HG03025 (cell line): ENCODE results near the gene LRRC19.

ENCODE experiments used
- ATAC-seq: cut with Tn5 transposase; IDR thresholded peaks from one replicate; pipeline ENCODE4 v1.9.1; 2021; ENCODE audit warnings: mild to moderate bottlenecking, moderate library complexity; ENCODE audit not compliant: unreplicated experiment, low FRiP score

LRRC19 gene

GRCh38 chr9:27005491-27005890 lies at the start of gene LRRC19:
Gene LRRC19 (minus strand): TSS chr9:27005672. CDS start chr9:26999694, 5,978 bp downstream.
- ATAC-seq, result no peak

- ATAC-seq, result no peak
Measured at GRCh38 chr9:27054841-27055240, 49.4 kb upstream of the LRRC19 start.

- no peak for ATAC-seq
Measured at GRCh38 chr9:27054125-27054524, 48.7 kb upstream of the LRRC19 start.

GRCh38 chr9:27053369-27054022 lies 48.0 kb upstream of the LRRC19 start:
- ATAC-seq, result no peak

GRCh38 chr9:27047136-27047535 lies 41.7 kb upstream of the LRRC19 start:
- no peak for ATAC-seq

GRCh38 chr9:27043176-27043575 lies 37.7 kb upstream of the LRRC19 start:
- ATAC-seq, result no peak

GRCh38 chr9:27042476-27042875 lies 37.0 kb upstream of the LRRC19 start:
- ATAC-seq, result no peak

GRCh38 chr9:27041746-27042145 lies 36.3 kb upstream of the LRRC19 start:
- ATAC-seq, result no peak

GRCh38 chr9:27037499-27037898 lies 32.0 kb upstream of the LRRC19 start:
- ATAC-seq, result no peak

GRCh38 chr9:27033815-27034403 lies 28.4 kb upstream of the LRRC19 start:
- ATAC-seq, result peak; percentile 75

- ATAC-seq, result no peak
Measured at GRCh38 chr9:27029186-27029585, 23.7 kb upstream of the LRRC19 start.

- no peak for ATAC-seq
Measured at GRCh38 chr9:27022920-27023319, 17.4 kb upstream of the LRRC19 start.

- no peak for ATAC-seq
Measured at GRCh38 chr9:27019589-27019988, 14.1 kb upstream of the LRRC19 start.

GRCh38 chr9:27003426-27004077 lies 1.9 kb downstream of the LRRC19 start:
- ATAC-seq, result no peak

GRCh38 chr9:26995810-26996209 lies 9.7 kb downstream of the LRRC19 start:
- no peak for ATAC-seq

- ATAC-seq, result no peak
Measured at GRCh38 chr9:26983340-26983739, 22.1 kb downstream of the LRRC19 start.

- ATAC-seq, result no peak
Measured at GRCh38 chr9:26975728-26976707, 29.5 kb downstream of the LRRC19 start.

- no peak for ATAC-seq
Measured at GRCh38 chr9:26974927-26975326, 30.5 kb downstream of the LRRC19 start.

- no peak for ATAC-seq
Measured at GRCh38 chr9:26973989-26974388, 31.5 kb downstream of the LRRC19 start.

- no peak for ATAC-seq
Measured at GRCh38 chr9:26971721-26972120, 33.8 kb downstream of the LRRC19 start.

- no peak for ATAC-seq
Measured at GRCh38 chr9:26956860-26957233, 48.6 kb downstream of the LRRC19 start.
